ENCODE measurements around the gene PRR15L.

The PRR15L gene

DNA sequence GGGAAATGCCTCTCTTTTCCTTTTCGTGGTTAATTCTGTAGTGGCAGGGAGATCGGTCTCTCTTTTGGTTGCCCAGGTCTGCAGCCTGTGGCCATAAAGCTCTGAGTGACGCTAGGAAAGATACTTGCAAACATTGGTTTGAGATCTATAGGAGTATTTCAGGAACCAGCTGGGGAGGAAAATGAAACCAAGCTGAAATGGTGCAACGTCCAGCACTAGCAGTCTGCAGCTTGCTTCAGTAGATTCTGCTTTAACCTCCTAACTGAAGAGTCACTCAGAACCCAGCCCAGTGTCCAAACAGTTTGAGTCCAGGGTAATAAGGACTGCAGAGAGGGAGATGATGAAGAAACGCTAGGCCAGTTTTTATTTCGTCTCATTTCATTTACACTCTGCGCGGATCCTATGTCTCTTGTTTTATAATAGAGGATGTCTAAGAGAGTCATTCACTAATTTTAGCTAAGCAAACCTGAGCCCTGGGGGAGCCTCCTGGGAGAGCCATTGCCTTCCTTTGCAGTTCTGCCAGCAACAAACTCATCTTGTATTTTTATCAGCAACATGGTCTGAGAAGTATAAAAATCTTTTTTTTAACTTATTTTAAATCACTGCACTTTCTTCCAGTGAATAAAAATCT lies 49.6 kb downstream of the PRR15L start:
- FAIRE-seq (no peak), DNase-seq (ENCODE audit: low spot score) (no peak)

DNA sequence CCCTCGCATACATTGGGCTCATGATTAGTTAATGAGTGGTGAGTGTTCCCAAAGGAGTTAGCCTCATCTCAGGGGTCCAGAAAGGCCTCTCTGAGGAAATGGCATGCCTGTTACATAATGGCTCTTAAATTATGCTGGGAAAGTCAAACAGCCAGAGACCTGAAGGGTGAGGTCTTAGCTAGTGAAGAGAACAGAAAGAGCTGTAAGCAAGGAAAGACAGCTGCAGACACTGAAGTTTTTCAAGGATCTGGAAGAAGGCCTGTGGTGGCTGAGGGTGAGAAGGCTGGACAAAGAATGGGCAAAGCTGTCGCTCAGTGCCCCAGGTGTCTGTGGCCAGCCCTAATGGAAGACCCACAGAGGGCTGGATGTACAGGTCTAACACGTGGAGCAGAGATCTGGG lies 51.2 kb downstream of the PRR15L start:
- FAIRE-seq (no peak), DNase-seq (ENCODE audit: low spot score) (no peak)

DNA sequence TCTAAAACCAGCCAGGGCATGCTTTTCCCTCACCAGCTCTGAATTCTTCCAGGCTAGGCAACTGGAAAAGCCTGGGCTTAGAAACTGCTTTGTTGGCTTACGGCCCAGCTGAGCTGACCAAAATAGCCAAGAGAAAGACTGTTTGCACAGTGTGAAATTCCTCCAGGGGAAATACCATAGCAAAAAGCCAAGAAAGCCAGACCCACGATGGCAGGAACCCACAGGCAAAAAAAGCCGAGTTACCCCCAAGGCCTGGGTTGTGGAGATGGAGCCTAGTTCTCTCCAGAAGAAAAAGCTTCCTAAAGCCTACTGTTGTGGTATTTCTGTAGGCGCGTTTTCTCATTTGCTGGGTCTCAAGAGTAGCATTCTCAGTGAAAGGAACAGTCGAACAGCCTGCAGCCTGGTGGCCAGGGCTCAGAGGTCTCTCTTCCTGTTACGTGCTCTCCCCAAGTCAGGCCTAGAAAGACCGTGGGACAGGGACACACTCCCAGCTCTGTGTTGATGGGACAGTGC lies 52.4 kb downstream of the PRR15L start:
- no peak for DNase-seq (ENCODE audit: low spot score)
- FAIRE-seq: no peak

DNA sequence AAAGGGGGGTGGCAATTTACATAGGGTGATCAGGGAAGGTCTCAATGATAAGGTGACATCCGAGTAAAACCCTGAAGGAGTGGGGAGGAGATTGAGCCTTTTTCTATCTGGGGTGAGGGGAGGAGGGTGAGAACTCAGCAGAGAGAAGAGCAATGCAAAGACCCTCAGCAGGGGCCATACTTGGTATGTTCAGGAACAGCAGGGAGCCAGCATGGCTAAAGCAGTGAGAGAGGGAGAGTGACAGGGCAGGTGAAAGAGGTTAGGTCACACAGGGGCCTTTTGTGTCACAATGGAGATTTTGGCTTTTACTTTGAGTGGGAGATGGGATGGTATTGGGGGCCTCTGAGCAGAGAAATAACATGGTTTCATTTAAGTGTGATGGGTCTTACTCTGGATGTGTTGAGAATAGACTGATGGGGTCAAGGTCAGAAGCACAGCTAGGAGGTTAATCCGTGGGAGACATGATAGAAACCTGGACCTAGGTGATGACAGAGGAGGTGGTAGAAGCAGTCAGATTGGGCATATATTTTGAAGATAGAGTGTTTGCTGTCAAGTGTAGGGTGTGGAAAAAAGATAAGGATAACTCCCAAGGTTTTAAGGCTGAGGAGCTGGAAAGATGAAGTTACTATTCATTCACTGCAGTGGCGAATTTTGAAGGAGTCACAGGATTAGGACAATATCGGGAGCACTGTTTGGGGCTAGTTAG lies 55.5 kb downstream of the PRR15L start:
- FAIRE-seq: no peak
- no peak for DNase-seq (ENCODE audit: low spot score)

Measured in urothelium cell line (cell line).